Chondrocyte (in vitro differentiated cells): ENCODE data around the gene SLC51B. TPM values are rescaled to one million over a fixed set of nuclear protein-coding genes. Genes with fewer than 3 reads are reported as not detected.

ENCODE experiments used
- DNase-seq: peaks from one replicate; pipeline ENCODE4 v3.0.0; 2021; ENCODE audit warnings: mixed read lengths, low spot score
- H3K27ac Mint-ChIP-seq: one replicate; pipeline ENCODE4 v1.8.0; 2021; ENCODE audit warnings: mild to moderate bottlenecking, moderate library complexity, mixed read lengths; ENCODE audit not compliant: unreplicated experiment
- H3K27me3 Mint-ChIP-seq: 2 replicates; pipeline ENCODE4 v1.8.0; 2021; ENCODE audit warnings: low read depth, mixed read lengths
- H3K36me3 Mint-ChIP-seq: 2 replicates; pipeline ENCODE4 v1.8.0; 2021; ENCODE audit warnings: low read depth, mixed read lengths
- H3K4me1 Mint-ChIP-seq: 2 replicates; pipeline ENCODE4 v1.8.0; 2021; ENCODE audit warnings: low read depth, mild to moderate bottlenecking, mixed read lengths
- H3K4me3 Mint-ChIP-seq: one replicate; pipeline ENCODE4 v1.8.0; 2021; ENCODE audit warnings: mild to moderate bottlenecking, moderate library complexity, mixed read lengths; ENCODE audit not compliant: unreplicated experiment
- H3K9me3 Mint-ChIP-seq: 2 replicates; pipeline ENCODE4 v1.8.0; 2021; ENCODE audit warnings: low read depth, mixed read lengths
- CTCF ChIP-seq: fragments of 200-600 bp; sonication (generic); IDR thresholded peaks from 2 replicates; pipeline ENCODE4 v1.5.0; 2021; ENCODE audit warnings: antibody characterized with exemption, mild to moderate bottlenecking, moderate library complexity
- total RNA-seq: library from RNA; stranded (reverse); gene quantifications from 3 replicates; pipeline ENCODE4 v1.2.1, GENCODE V29; 2021

SLC51B gene
- total RNA-seq, 1 donor from 2014 or later = not detected

GRCh38 chr15:65034719-65035118 lies 10.5 kb upstream of the SLC51B start:
- Mint-ChIP-seq H3K27me3 (no peaks in the 10 kb centered on the region), H3K27ac (no peak overlapping the region), H3K4me1 (peaks cover 6% of the 10 kb centered on the region), H3K4me3 (no peak overlapping the region), H3K36me3 (no peaks in the 10 kb centered on the region), H3K9me3 (no peaks in the 10 kb centered on the region)
- no peak for TF ChIP-seq CTCF
- DNase-seq = no peak

GRCh38 chr15:65037309-65037708 lies 7.9 kb upstream of the SLC51B start:
- H3K27me3 Mint-ChIP-seq = no peaks in the 10 kb centered on the region
- no peak overlapping the region for H3K27ac Mint-ChIP-seq
- H3K4me3 Mint-ChIP-seq = no peak overlapping the region
- no peak for TF ChIP-seq CTCF
- H3K36me3 Mint-ChIP-seq = no peaks in the 10 kb centered on the region
- no peak for DNase-seq
- peaks cover 6% of the 10 kb centered on the region for H3K4me1 Mint-ChIP-seq
- no peaks in the 10 kb centered on the region for H3K9me3 Mint-ChIP-seq

GRCh38 chr15:65038428-65038827 lies 6.8 kb upstream of the SLC51B start:
- Mint-ChIP-seq H3K27ac (no peak overlapping the region), H3K4me3 (no peak overlapping the region), H3K36me3 (no peaks in the 10 kb centered on the region), H3K9me3 (no peaks in the 10 kb centered on the region), H3K4me1 (peaks cover 3% of the 10 kb centered on the region), H3K27me3 (no peaks in the 10 kb centered on the region)
- DNase-seq = no peak
- TF ChIP-seq CTCF = no peak

- no peak for DNase-seq
- no peaks in the 10 kb centered on the region for H3K36me3 Mint-ChIP-seq
- no peaks in the 10 kb centered on the region for H3K9me3 Mint-ChIP-seq
- H3K4me1 Mint-ChIP-seq = no peaks in the 10 kb centered on the region
- H3K4me3 Mint-ChIP-seq = no peak overlapping the region
- no peak overlapping the region for H3K27ac Mint-ChIP-seq
- TF ChIP-seq CTCF = no peak
- H3K27me3 Mint-ChIP-seq = no peaks in the 10 kb centered on the region
Measured at GRCh38 chr15:65038836-65039235, 6.4 kb upstream of the SLC51B start.

GRCh38 chr15:65040461-65040860 lies 4.7 kb upstream of the SLC51B start:
- Mint-ChIP-seq H3K27me3 (no peaks in the 10 kb centered on the region), H3K9me3 (no peaks in the 10 kb centered on the region), H3K36me3 (no peaks in the 10 kb centered on the region), H3K4me3 (no peak overlapping the region), H3K27ac (no peak overlapping the region), H3K4me1 (no peaks in the 10 kb centered on the region)
- no peak for DNase-seq
- no peak for TF ChIP-seq CTCF
